ENCODE data around the gene SLC30A10. TPM values are rescaled to one million over a fixed set of nuclear protein-coding genes. Genes with fewer than 3 reads are reported as not detected.
"Not testable (repeated sequence)": the region's sequence is repeated elsewhere in the genome, so short reads cannot be mapped to it uniquely, and the experiment has no call there.

SLC30A10 gene
- total RNA-seq, 2 donors from 2014 or later, result not detected

GRCh38 chr1:219871427-219872057, 56.8 kb downstream of the SLC30A10 start:
- Histone ChIP-seq H3K27ac (no peak overlapping the region), H3K36me3 (no peaks in the 10 kb centered on the region), H3K4me1 (no peaks in the 10 kb centered on the region), H3K27me3 (no peaks in the 10 kb centered on the region), H3K4me3 (no peak overlapping the region), H3K9me3 (no peaks in the 10 kb centered on the region)
- DNase-seq (ENCODE audit: low spot score), result no peak
- no peak for TF ChIP-seq CTCF (IDR thresholded peaks at IDR 0.05)

- H3K27me3 ChIP-seq; H3K4me1 ChIP-seq; H3K36me3 ChIP-seq; H3K9me3 ChIP-seq; H3K27ac ChIP-seq; H3K4me3 ChIP-seq; DNase-seq (ENCODE audit: low spot score): not testable (repeated sequence)
These were observed 59.7 kb downstream of the SLC30A10 start for GRCh38 chr1:219868615-219869014.

Other genes starting within 250 kb of the SLC30A10 start
- gene EPRS1, start 117.9 kb upstream of the SLC30A10 start, total RNA-seq, result 10 to 100 TPM; 39.1 to 55.4 TPM
- gene BPNT1, start 161.2 kb upstream of the SLC30A10 start, total RNA-seq, result 10 to 100 TPM; 14.4 to 20.3 TPM
- 10 to 100 TPM; 44.2 to 71.3 TPM for gene IARS2, start 165.6 kb upstream of the SLC30A10 start, total RNA-seq